PC-3 (cell line): Measurements from ENCODE around the gene NR2C2AP. TPM values are rescaled to one million over a fixed set of nuclear protein-coding genes. Genes with fewer than 3 reads are reported as not detected.

Experiments used
- ATAC-seq: fragments of 200-7000 bp; cut with Tn5 transposase; 2 replicates; pipeline ENCODE4 v1.9.1; 2020; ENCODE audit warnings: mild to moderate bottlenecking, moderate library complexity
- BruUV-seq: library from RNA; stranded (reverse); fragments of 400-500 nt; replicated peaks from 2 replicates; lab custom pipeline; 2021; lab: Mats Ljungman, UMichigan
- CTCF ChIA-PET: fragments of 300-600 bp; sonication (Branson Sonifier 250); formaldehyde crosslinking; loops from one replicate; lab custom pipeline; 2022; ENCODE audit warnings: antibody characterized with exemption; lab: Charles Lee
- POLR2A ChIA-PET: fragments of 300-600 bp; sonication (Branson Sonifier 250); formaldehyde crosslinking; loops from one replicate; lab custom pipeline; 2022; ENCODE audit warnings: antibody characterized with exemption; ENCODE audit not compliant: unreplicated experiment; lab: Charles Lee
- DNase-seq: peaks from one replicate; pipeline ENCODE4 v3.0.0-alpha.2; 2015
- H2AFZ ChIP-seq: fragments of 300-600 bp; sonication (generic); 2 replicates; pipeline ENCODE4 v1.6.0; 2016; ENCODE audit warnings: antibody characterized with exemption, low read length
- H3F3A ChIP-seq: fragments of 300-600 bp; sonication (generic); one replicate; pipeline ENCODE4 v1.6.0; 2017; ENCODE audit warnings: antibody characterized with exemption, low read length, control low read depth, mild to moderate bottlenecking; ENCODE audit not compliant: unreplicated experiment
- H3K27ac ChIP-seq: fragments of 300-600 bp; sonication (generic); 2 replicates; pipeline ENCODE4 v1.5.1; 2016; ENCODE audit warnings: mild to moderate bottlenecking, low read length
- H3K27me3 ChIP-seq: fragments of 300-600 bp; sonication (generic); 2 replicates; pipeline ENCODE4 v1.6.1; 2016; ENCODE audit warnings: low read length, mixed read lengths
- H3K36me3 ChIP-seq: fragments of 300-600 bp; sonication (generic); 2 replicates; pipeline ENCODE4 v1.6.1; 2016; ENCODE audit warnings: low read depth, mixed run types, low read length, mixed read lengths
- H3K4me1 ChIP-seq: fragments of 300-600 bp; sonication (generic); 2 replicates; pipeline ENCODE4 v1.5.1; 2016; ENCODE audit warnings: low read length; ENCODE audit not compliant: insufficient read depth
- H3K4me2 ChIP-seq: fragments of 300-600 bp; sonication (generic); 2 replicates; pipeline ENCODE4 v1.6.0; 2016; ENCODE audit warnings: low read length
- H3K4me3 ChIP-seq: fragments of 300-600 bp; sonication (generic); 2 replicates; pipeline ENCODE4 v1.5.1; 2016; ENCODE audit warnings: mild to moderate bottlenecking, low read length, mixed read lengths
- H3K79me2 ChIP-seq: fragments of 300-600 bp; sonication (generic); 2 replicates; pipeline ENCODE4 v1.6.1; 2017; ENCODE audit warnings: low read length, mixed read lengths
- H3K9ac ChIP-seq: fragments of 300-600 bp; sonication (generic); 2 replicates; pipeline ENCODE4 v1.6.0; 2016; ENCODE audit warnings: mild to moderate bottlenecking, low read length
- H3K9me2 ChIP-seq: fragments of 300-600 bp; sonication (generic); replicated peaks from 2 replicates; pipeline ENCODE4 v1.6.1; 2016; ENCODE audit warnings: mixed run types, low read length, mixed read lengths
- H3K9me3 ChIP-seq: fragments of 300-600 bp; sonication (generic); 2 replicates; pipeline ENCODE4 v1.6.1; 2016; ENCODE audit warnings: low read length, mixed read lengths
- H4K20me1 ChIP-seq: fragments of 300-600 bp; sonication (generic); 2 replicates; pipeline ENCODE4 v1.6.1; 2016; ENCODE audit warnings: low read length, mixed read lengths
- EZH2 ChIP-seq: fragments of 300-600 bp; sonication (generic); IDR thresholded peaks from one replicate; pipeline ENCODE4 v1.6.1; 2017; ENCODE audit warnings: antibody characterized with exemption, mild to moderate bottlenecking, low read length; ENCODE audit not compliant: unreplicated experiment
- EZH2phosphoT487 ChIP-seq: fragments of 300-600 bp; sonication (generic); IDR thresholded peaks from 2 replicates; pipeline ENCODE4 v1.6.1; 2018; ENCODE audit warnings: mild to moderate bottlenecking, antibody characterized with exemption, low read length, borderline replicate concordance
- intact Hi-C: fragments of 100-400 bp; cut with micrococcal nuclease; formaldehyde crosslinking; loops from 2 replicates; pipeline ENCODE4 v1.9.0; 2023
- total RNA-seq: library from RNA; depleted of rRNA; stranded (reverse); fragments of >200 nt; gene quantifications from 2 replicates; pipeline ENCODE4 v1.2.3, GENCODE V29; 2014
- TF ChIP-seq, protein P1 (sequence below): fragments of 300-600 bp; sonication (generic); conservative IDR thresholded peaks from 2 replicates; pipeline ENCODE4 v1.5.1; 2017; ENCODE audit warnings: antibody characterized with exemption, low read depth, mild to moderate bottlenecking, low read length

The NR2C2AP gene
- total RNA-seq, 1 experiment from 2014 or later = 39.3 TPM

DNA sequence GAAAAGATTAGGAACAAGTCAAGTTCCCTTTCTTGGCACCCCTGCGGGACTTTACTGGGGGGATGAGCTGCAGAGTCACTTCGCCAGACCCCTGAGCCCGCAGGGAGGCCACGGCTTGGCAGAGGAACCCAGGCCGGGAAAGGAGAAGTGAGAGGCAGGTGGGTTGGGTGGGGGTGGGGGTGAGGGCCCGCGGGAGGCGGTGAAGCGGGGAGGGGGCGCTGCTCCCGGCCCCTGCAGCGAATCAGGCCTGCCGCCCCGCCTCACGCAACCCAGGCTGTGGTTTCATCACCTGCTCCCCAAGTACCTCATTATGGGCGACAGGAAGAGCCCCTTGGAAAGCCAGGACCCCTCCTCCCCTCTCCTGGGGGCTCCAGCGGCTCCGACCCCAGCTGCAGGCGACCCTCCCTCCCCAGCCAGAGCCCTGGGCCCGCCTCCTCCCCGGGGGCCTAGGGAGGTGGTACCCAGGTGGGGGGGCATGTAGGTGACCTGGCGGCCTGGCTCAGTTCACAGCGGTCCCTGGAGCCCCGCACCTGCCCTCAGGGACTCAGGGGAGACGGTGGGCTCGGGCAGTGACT, 42.7 kb downstream of the NR2C2AP start:
- BruUV-seq = no TSS peak
- H2AFZ ChIP-seq = no peak overlapping the region

DNA sequence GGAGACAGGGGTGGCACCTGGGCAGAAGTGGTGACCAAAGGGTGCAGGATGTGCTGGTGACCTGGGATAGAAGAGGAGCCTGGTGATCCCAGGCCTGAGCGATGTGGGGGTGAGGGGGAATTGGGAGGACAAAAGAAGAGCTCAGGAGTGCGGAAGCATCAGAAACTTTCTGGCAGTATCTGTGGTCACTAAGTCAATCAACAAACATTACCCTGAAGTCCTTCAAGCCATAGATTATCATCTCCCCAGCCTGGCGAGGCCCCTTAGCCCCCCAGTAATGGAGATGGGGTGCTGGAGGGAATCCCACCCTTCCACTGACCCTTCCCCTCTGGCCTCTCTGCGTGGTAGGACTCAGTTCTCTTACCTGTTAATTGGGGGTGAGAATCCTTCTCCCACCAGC, 43.7 kb downstream of the NR2C2AP start:
- ATAC-seq (no peak), DNase-seq (no peak)
- H3K4me2 ChIP-seq = no peak overlapping the region
- no peaks in the 10 kb centered on the region for H3K4me1 ChIP-seq
- H3K79me2 ChIP-seq = no peaks in the 10 kb centered on the region
- ChIA-PET CTCF (no interaction called here), POLR2A (no interaction called here)
- no peaks in the 10 kb centered on the region for H4K20me1 ChIP-seq
- intact Hi-C loops = no loop called here
- H3K36me3 ChIP-seq = no peaks in the 10 kb centered on the region
- H3K9me3 ChIP-seq = no peaks in the 10 kb centered on the region
- no peak overlapping the region for H3K9ac ChIP-seq
- H3K9me2 ChIP-seq = no peaks in the 10 kb centered on the region
- H3K27me3 ChIP-seq = no peaks in the 10 kb centered on the region
- BruUV-seq = no TSS peak
- no peak overlapping the region for H3K4me3 ChIP-seq
- no peak overlapping the region for H3K27ac ChIP-seq
- no peaks in the 10 kb centered on the region for H3F3A ChIP-seq
- TF ChIP-seq EZH2phosphoT487 = no peak
- TF ChIP-seq EZH2 = no peak
- TF ChIP-seq, protein P1, sequence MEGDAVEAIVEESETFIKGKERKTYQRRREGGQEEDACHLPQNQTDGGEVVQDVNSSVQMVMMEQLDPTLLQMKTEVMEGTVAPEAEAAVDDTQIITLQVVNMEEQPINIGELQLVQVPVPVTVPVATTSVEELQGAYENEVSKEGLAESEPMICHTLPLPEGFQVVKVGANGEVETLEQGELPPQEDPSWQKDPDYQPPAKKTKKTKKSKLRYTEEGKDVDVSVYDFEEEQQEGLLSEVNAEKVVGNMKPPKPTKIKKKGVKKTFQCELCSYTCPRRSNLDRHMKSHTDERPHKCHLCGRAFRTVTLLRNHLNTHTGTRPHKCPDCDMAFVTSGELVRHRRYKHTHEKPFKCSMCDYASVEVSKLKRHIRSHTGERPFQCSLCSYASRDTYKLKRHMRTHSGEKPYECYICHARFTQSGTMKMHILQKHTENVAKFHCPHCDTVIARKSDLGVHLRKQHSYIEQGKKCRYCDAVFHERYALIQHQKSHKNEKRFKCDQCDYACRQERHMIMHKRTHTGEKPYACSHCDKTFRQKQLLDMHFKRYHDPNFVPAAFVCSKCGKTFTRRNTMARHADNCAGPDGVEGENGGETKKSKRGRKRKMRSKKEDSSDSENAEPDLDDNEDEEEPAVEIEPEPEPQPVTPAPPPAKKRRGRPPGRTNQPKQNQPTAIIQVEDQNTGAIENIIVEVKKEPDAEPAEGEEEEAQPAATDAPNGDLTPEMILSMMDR = no peak
- H2AFZ ChIP-seq = no peak overlapping the region

More for the DNA sequence above, 42.7 kb downstream of the NR2C2AP start:
- Histone ChIP-seq H4K20me1 (no peaks in the 10 kb centered on the region), H3K79me2 (no peaks in the 10 kb centered on the region), H3K9ac (no peak overlapping the region), H3K4me2 (no peak overlapping the region), H3K9me3 (no peaks in the 10 kb centered on the region), H3K9me2 (no peaks in the 10 kb centered on the region), H3K4me3 (no peak overlapping the region), H3F3A (no peaks in the 10 kb centered on the region), H3K4me1 (no peaks in the 10 kb centered on the region), H3K36me3 (no peaks in the 10 kb centered on the region), H3K27me3 (no peaks in the 10 kb centered on the region), H3K27ac (no peak overlapping the region)
- POLR2A ChIA-PET = no interaction called here
- TF ChIP-seq, protein P1 = no peak
- TF ChIP-seq EZH2 (no peak), EZH2phosphoT487 (no peak)
- intact Hi-C loops = no loop called here
- ATAC-seq (no peak), DNase-seq (no peak)
- CTCF ChIA-PET = no interaction called here

DNA sequence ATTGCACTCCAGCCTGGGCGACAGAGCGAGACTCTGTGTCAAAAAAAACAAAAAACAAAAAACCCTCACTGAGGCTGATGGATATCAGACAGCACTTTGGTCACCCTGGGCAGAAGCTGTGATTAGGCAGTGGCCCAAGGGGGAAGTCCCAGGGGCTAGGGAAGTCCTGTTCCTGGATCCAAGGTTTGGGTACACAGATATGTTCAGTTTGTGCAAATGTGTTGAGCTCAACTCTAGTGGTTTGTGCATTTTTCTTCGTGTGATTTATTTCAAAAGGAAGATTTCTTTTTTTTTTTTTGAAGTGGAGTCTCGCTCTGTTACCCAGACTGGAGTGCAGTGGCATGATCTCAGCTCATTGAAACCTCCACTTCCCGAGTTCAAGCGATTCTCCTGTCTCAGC, 45.4 kb downstream of the NR2C2AP start:
- Histone ChIP-seq H3K79me2 (no peaks in the 10 kb centered on the region), H3K36me3 (no peaks in the 10 kb centered on the region), H3K27ac (no peak overlapping the region), H3K9ac (no peak overlapping the region), H3K27me3 (no peaks in the 10 kb centered on the region), H3K9me2 (no peaks in the 10 kb centered on the region), H2AFZ (no peak overlapping the region), H4K20me1 (no peaks in the 10 kb centered on the region), H3K4me1 (no peaks in the 10 kb centered on the region), H3K9me3 (no peaks in the 10 kb centered on the region), H3F3A (no peaks in the 10 kb centered on the region), H3K4me3 (no peak overlapping the region), H3K4me2 (no peak overlapping the region)
- ATAC-seq (no peak), DNase-seq (no peak)
- CTCF ChIA-PET = interaction anchor here (0.6 kb wide), 1 partner anchor 126 kb away, joined by 3 read pairs; no protein-coding TSS in a partner anchor
- intact Hi-C loops = no loop called here
- no peak for TF ChIP-seq EZH2phosphoT487
- TF ChIP-seq EZH2 = no peak
- TF ChIP-seq, protein P1 = no peak
- POLR2A ChIA-PET = no interaction called here
- BruUV-seq = no TSS peak
